Panc1 (cell line): Measurements from ENCODE around the gene PGGHG. TPM values are rescaled to one million over a fixed set of nuclear protein-coding genes. Genes with fewer than 3 reads are reported as not detected.

Experiments
- ATAC-seq: fragments of 200-7000 bp; cut with Tn5 transposase; 2 replicates; pipeline ENCODE4 v1.9.1; 2020; ENCODE audit warnings: mild to moderate bottlenecking, moderate library complexity
- BruUV-seq: library from RNA; stranded (reverse); fragments of 400-500 nt; replicated peaks from 2 replicates; lab custom pipeline; 2021; lab: Mats Ljungman, UMichigan
- CTCF ChIA-PET: fragments of 300-600 bp; sonication (Branson Sonifier 250); formaldehyde crosslinking; loops from one replicate; lab custom pipeline; 2022; ENCODE audit warnings: antibody characterized with exemption; lab: Charles Lee
- POLR2A ChIA-PET: fragments of 300-600 bp; sonication (Branson Sonifier 250); formaldehyde crosslinking; loops from one replicate; lab custom pipeline; 2022; ENCODE audit warnings: antibody characterized with exemption; lab: Charles Lee
- DNase-seq: peaks from one replicate; pipeline ENCODE4 v3.0.0-alpha.2; 2010; ENCODE audit warnings: low read depth, low spot score
- H3K27ac ChIP-seq: 2 replicates; pipeline ENCODE4 v1.5.1; 2011; ENCODE audit warnings: mild to moderate bottlenecking, low read length, inconsistent platforms
- H3K27me3 ChIP-seq: fragments of 200-500 bp; sonication (Bioruptor generic); 2 replicates; pipeline ENCODE4 v1.6.0; 2014; ENCODE audit warnings: low read length, inconsistent platforms; ENCODE audit not compliant: control insufficient read depth, insufficient read depth
- H3K36me3 ChIP-seq: fragments of 200-500 bp; sonication (Bioruptor generic); 2 replicates; pipeline ENCODE4 v1.5.1; 2014; ENCODE audit warnings: inconsistent platforms, mild to moderate bottlenecking, low read length, moderate library complexity; ENCODE audit not compliant: control insufficient read depth, insufficient read depth
- H3K4me1 ChIP-seq: 2 replicates; pipeline ENCODE4 v1.5.1; 2011; ENCODE audit warnings: inconsistent platforms, mild to moderate bottlenecking, low read length, moderate library complexity; ENCODE audit not compliant: control insufficient read depth, insufficient read depth
- H3K4me3 ChIP-seq, 2 experiments: 2 replicates each; pipeline ENCODE4 v1.5.1; 2011 to 2012; ENCODE audit warnings: low read depth in 2 of 2, low read length in 2 of 2, mild to moderate bottlenecking in 2 of 2, inconsistent platforms in 1 of 2, moderate library complexity in 1 of 2
- H3K9me3 ChIP-seq: fragments of 200-500 bp; sonication (Bioruptor generic); 2 replicates; pipeline ENCODE4 v1.5.1; 2014; ENCODE audit warnings: low read depth, mild to moderate bottlenecking, inconsistent platforms, low read length, moderate library complexity; ENCODE audit not compliant: control insufficient read depth, insufficient read depth
- POLR2AphosphoS5 ChIP-seq: IDR thresholded peaks from 2 replicates; pipeline ENCODE4 v1.6.1; 2012; ENCODE audit warnings: mild to moderate bottlenecking, low read depth, low read length, moderate library complexity
- SIN3A ChIP-seq: IDR thresholded peaks from 2 replicates; pipeline ENCODE4 v1.6.1; 2012; ENCODE audit warnings: low read depth, mild to moderate bottlenecking, low read length, moderate library complexity, borderline replicate concordance; ENCODE audit not compliant: insufficient read depth
- TCF7L2 ChIP-seq: IDR thresholded peaks from 2 replicates; pipeline ENCODE4 v1.6.1; 2011; ENCODE audit warnings: mild to moderate bottlenecking, low read depth, low read length, inconsistent platforms
- in situ Hi-C: cut with HindIII; loops from 2 replicates; pipeline ENCODE4 v1.10.0; 2016; ENCODE audit warnings: low sequenced_read_pairs, low pct_unique_long_range_greater_than_20kb
- intact Hi-C: fragments of 100-400 bp; cut with micrococcal nuclease; formaldehyde crosslinking; loops from one replicate; pipeline ENCODE4 v1.10.0; 2022; ENCODE audit not compliant: unreplicated experiment
- total RNA-seq: library from RNA; stranded (reverse); gene quantifications from one replicate; pipeline ENCODE4 v1.2.1, GENCODE V29; 2021; ENCODE audit not compliant: unreplicated experiment
- TF ChIP-seq, protein P1 (sequence below): fragments of 450-650 bp; IDR thresholded peaks from 2 replicates; pipeline ENCODE4 v1.5.1; 2017; ENCODE audit warnings: mild to moderate bottlenecking
- TF ChIP-seq, protein P2 (sequence below), 2 experiments: IDR thresholded peaks; 2 replicates each; pipeline ENCODE4 v1.6.1; 2011 to 2012; ENCODE audit warnings: low read depth in 2 of 2, control low read depth in 1 of 2, low read length in 1 of 2, mild to moderate bottlenecking in 1 of 2, moderate library complexity in 1 of 2; ENCODE audit not compliant: insufficient read depth in 1 of 2

PGGHG gene
- total RNA-seq, 1 experiment from 2014 or later = 115 TPM

DNA sequence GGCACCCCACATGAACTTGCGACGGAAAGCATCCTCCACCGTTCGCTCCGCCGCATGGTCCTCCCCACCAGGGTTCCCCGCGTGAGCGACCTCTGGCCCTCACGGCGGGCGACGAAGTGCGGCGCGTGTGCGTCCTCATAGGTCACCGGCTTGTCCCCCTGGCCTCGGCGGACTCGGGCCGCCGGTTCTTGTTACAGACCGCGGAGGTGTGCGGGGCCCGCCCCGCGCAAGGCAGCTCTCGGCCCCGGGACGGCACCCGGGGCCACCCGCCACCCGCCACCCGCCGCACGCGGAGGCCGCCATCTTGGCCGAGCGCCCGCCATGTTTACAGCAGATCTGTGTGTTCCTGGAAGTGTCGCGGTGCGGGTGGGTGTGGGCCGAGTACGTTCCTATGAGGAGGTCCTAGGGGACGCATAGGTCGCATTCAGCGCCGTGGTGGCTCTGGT, 15.2 kb downstream of the PGGHG start:
- CTCF ChIA-PET = interaction anchor here (1.1 to 1.3 kb wide), 2 partner anchors 23 to 64 kb away, joined by 3 to 14 read pairs; no protein-coding TSS in a partner anchor
- DNase-seq = no peak

DNA sequence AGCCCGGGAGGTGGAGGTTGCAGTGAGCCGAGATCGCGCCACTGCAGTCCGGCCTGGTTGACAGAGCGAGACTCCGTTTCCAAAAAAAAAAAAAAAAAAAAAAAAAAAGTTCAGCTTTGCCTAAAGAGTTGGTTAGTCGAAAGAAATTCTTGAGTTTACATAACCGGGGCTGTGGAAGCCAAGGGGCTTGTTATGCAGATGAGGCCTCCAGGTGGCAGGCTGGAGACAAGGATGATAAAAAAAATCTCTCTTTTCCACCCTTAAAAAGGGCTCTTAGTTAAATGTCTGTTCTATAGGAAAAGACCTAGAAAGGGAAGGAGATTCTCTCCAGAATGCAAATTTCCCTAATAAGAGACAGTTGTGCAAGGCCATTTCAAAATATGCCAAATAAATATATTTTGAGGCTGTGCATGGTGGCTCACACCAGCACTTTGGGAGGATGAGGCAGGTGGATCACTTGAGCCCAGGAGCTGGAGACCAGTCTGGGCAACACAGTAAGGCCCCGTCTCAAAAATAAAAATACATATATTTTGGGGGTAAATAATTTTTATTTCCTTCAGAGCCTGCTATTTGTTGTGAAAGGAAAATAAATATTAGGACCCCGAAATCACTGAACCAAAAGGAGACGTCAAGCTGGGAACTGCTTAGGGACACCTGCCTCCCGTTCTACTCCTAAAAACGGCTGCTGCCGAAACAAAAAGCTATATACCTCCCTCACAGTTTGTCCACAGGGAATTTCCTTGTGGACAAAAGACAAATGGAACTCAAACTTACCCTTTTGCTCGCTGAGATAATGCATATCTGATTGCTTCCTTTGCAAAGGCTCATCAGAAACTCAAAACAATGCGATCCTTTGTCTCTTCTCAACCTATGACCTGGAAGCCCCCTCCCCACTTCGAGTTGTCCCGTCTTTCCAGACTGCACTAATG, 16.3 kb downstream of the PGGHG start:
- POLR2A ChIA-PET = interaction anchor here (0.7 to 2.0 kb wide), 2 partner anchors 50 to 66 kb away, joined by 5 to 17 read pairs; no protein-coding TSS in a partner anchor
- DNase-seq = peak; percentile 53
- no peaks in the 10 kb centered on the region for H3K36me3 ChIP-seq
- ATAC-seq = no peak
- in situ Hi-C loops (no loop called here), intact Hi-C loops (loop anchor here (5.0 kb wide), 1 partner anchor 52 kb away; no protein-coding TSS in a partner anchor)
- H3K9me3 ChIP-seq = no peaks in the 10 kb centered on the region
- no peaks in the 10 kb centered on the region for H3K27me3 ChIP-seq
- H3K27ac ChIP-seq = peak overlapping the region; percentile 90
- TF ChIP-seq, protein P1, sequence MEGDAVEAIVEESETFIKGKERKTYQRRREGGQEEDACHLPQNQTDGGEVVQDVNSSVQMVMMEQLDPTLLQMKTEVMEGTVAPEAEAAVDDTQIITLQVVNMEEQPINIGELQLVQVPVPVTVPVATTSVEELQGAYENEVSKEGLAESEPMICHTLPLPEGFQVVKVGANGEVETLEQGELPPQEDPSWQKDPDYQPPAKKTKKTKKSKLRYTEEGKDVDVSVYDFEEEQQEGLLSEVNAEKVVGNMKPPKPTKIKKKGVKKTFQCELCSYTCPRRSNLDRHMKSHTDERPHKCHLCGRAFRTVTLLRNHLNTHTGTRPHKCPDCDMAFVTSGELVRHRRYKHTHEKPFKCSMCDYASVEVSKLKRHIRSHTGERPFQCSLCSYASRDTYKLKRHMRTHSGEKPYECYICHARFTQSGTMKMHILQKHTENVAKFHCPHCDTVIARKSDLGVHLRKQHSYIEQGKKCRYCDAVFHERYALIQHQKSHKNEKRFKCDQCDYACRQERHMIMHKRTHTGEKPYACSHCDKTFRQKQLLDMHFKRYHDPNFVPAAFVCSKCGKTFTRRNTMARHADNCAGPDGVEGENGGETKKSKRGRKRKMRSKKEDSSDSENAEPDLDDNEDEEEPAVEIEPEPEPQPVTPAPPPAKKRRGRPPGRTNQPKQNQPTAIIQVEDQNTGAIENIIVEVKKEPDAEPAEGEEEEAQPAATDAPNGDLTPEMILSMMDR = peak; percentile 91
- TF ChIP-seq, protein P2, sequence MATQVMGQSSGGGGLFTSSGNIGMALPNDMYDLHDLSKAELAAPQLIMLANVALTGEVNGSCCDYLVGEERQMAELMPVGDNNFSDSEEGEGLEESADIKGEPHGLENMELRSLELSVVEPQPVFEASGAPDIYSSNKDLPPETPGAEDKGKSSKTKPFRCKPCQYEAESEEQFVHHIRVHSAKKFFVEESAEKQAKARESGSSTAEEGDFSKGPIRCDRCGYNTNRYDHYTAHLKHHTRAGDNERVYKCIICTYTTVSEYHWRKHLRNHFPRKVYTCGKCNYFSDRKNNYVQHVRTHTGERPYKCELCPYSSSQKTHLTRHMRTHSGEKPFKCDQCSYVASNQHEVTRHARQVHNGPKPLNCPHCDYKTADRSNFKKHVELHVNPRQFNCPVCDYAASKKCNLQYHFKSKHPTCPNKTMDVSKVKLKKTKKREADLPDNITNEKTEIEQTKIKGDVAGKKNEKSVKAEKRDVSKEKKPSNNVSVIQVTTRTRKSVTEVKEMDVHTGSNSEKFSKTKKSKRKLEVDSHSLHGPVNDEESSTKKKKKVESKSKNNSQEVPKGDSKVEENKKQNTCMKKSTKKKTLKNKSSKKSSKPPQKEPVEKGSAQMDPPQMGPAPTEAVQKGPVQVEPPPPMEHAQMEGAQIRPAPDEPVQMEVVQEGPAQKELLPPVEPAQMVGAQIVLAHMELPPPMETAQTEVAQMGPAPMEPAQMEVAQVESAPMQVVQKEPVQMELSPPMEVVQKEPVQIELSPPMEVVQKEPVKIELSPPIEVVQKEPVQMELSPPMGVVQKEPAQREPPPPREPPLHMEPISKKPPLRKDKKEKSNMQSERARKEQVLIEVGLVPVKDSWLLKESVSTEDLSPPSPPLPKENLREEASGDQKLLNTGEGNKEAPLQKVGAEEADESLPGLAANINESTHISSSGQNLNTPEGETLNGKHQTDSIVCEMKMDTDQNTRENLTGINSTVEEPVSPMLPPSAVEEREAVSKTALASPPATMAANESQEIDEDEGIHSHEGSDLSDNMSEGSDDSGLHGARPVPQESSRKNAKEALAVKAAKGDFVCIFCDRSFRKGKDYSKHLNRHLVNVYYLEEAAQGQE (IDR thresholded peaks at IDR 0.05; ENCODE audit: insufficient read depth in 1 of 2, low read depth in 2 of 2, low read length in 1 of 2) = no peak
- TF ChIP-seq POLR2AphosphoS5 = no peak
- CTCF ChIA-PET = interaction anchor here (0.6 to 1.3 kb wide), 5 partner anchors 22 to 102 kb away, joined by 3 to 14 read pairs (median 3); no protein-coding TSS in a partner anchor
- no TSS peak for BruUV-seq
- no peak overlapping the region for H3K4me3 ChIP-seq
- H3K4me1 ChIP-seq = peaks cover 50% of the 10 kb centered on the region

More for the DNA sequence above, 15.2 kb downstream of the PGGHG start:
- intact Hi-C loops (no loop called here), in situ Hi-C loops (no loop called here)
- Histone ChIP-seq H3K4me1 (peaks cover 45% of the 10 kb centered on the region), H3K27me3 (no peaks in the 10 kb centered on the region), H3K9me3 (no peaks in the 10 kb centered on the region), H3K4me3 (no peak overlapping the region), H3K27ac (no peak overlapping the region), H3K36me3 (no peaks in the 10 kb centered on the region)
- POLR2A ChIA-PET = interaction anchor here (0.7 kb wide), 1 partner anchor 67 kb away, joined by 17 read pairs; no protein-coding TSS in a partner anchor
- ATAC-seq = no peak
- TF ChIP-seq, protein P2 (IDR thresholded peaks at IDR 0.05; ENCODE audit: insufficient read depth in 1 of 2, low read depth in 2 of 2, low read length in 1 of 2) = no peak
- TF ChIP-seq, protein P1 = no peak
- TF ChIP-seq TCF7L2 (no peak), SIN3A (no peak), POLR2AphosphoS5 (no peak)
- no TSS peak for BruUV-seq
